ENCODE results near the gene ACKR2. TPM values are rescaled to one million over a fixed set of nuclear protein-coding genes. Genes with fewer than 3 reads are reported as not detected.

Gene ACKR2
- total and polyA plus RNA-seq, 12 donors = 0.15 to 2.1 (median 1.1) TPM

DNA sequence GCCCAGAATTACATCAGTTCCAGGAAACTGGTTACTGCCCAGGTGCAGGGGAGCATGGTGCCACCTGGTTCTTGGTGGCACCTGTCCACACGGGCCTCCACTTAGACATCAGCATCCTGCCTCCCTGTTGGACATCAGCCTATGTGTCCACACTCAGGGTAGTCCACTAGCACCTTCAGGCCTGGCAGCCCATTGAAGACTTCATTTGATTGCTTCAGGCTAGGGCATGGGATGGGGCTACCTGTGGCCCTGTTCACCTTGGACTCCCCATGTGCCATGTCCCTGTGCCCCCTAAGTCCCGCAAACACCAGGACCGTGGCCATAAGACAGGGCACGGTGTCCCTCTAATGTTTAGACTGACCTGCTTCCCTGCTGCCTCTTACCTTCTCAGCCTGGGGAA, 35.6 kb downstream of the ACKR2 start:
- DNase-seq = no peak
- TF ChIP-seq, protein P1, sequence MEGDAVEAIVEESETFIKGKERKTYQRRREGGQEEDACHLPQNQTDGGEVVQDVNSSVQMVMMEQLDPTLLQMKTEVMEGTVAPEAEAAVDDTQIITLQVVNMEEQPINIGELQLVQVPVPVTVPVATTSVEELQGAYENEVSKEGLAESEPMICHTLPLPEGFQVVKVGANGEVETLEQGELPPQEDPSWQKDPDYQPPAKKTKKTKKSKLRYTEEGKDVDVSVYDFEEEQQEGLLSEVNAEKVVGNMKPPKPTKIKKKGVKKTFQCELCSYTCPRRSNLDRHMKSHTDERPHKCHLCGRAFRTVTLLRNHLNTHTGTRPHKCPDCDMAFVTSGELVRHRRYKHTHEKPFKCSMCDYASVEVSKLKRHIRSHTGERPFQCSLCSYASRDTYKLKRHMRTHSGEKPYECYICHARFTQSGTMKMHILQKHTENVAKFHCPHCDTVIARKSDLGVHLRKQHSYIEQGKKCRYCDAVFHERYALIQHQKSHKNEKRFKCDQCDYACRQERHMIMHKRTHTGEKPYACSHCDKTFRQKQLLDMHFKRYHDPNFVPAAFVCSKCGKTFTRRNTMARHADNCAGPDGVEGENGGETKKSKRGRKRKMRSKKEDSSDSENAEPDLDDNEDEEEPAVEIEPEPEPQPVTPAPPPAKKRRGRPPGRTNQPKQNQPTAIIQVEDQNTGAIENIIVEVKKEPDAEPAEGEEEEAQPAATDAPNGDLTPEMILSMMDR (IDR thresholded peaks at IDR 0.05) = no peak
- intact Hi-C loops (cut with DNase I) = no loop called here
- Histone ChIP-seq H3K9me3 (no peaks in the 10 kb centered on the region), H3K27ac (peak overlapping the region in 4 of 10 donors; percentile 26 to 83 (median 52)), H3K36me3 (no peaks in the 10 kb centered on the region), H3K4me3 (no peak overlapping the region), H3K27me3 (no peaks in the 10 kb centered on the region), H3K4me1 (peaks cover 2 to 51% (median 29%) of the 10 kb centered on the region in 9 donors)
- no peak for ATAC-seq
- 79 to 95% methylated on average over 4 of the region's 4 CpGs for WGBS, 2 donors

DNA sequence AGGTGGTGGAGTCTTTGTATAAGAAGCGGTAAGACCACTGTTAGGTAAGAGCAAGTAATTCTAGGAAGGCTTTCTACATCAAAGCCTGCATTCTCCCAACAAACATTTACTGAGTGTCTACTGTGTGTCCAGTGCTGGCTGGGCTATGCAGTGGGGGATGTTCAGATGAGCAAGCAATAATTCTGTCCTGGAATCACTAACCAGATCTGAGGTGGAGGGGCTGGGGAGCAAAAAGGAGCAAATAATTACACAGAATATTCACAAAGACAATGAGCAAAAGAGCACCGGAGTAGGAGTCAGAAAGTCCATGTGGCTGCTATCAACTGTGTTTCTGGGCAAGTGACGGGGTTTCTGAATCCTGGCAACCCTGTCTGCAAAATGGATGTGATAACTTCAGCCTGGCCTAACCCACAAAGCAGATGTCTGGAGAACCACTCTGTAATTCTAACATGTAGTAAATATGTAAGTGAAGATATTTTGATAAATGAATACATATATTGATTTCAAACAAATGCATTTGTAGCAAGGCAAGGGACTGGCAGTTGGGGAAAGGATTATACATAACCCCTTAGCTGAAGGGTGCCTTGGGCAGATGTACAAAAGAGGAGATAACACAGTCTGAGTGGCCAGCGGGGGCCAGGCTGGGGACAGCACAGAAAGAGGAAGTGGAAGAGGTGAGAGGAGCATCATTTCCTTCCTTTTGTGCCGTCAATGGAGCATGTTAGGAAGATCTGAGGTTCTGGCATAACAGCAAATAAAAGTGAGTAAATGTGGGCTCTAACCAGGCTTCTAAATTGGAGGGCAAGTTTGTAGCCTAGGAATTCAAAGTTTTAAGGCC, 37.7 kb downstream of the ACKR2 start:
- no peak overlapping the region for H3K4me3 ChIP-seq
- TF ChIP-seq, protein P1 (IDR thresholded peaks at IDR 0.05) = no peak
- no peaks in the 10 kb centered on the region for H3K36me3 ChIP-seq
- DNase-seq (no peak), ATAC-seq (peak in 7 of 8 donors; percentile 23 to 64 (median 54))
- no peaks in the 10 kb centered on the region for H3K9me3 ChIP-seq
- H3K27ac ChIP-seq = peak overlapping the region in 7 of 10 donors; percentile 8 to 83 (median 61)
- no peaks in the 10 kb centered on the region for H3K27me3 ChIP-seq
- intact Hi-C loops (cut with DNase I) = no loop called here
- H3K4me1 ChIP-seq = peaks cover 2 to 54% (median 29%) of the 10 kb centered on the region in 9 donors
- 33 to 44% methylated on average over 5 of the region's 5 CpGs for WGBS, 2 donors

DNA sequence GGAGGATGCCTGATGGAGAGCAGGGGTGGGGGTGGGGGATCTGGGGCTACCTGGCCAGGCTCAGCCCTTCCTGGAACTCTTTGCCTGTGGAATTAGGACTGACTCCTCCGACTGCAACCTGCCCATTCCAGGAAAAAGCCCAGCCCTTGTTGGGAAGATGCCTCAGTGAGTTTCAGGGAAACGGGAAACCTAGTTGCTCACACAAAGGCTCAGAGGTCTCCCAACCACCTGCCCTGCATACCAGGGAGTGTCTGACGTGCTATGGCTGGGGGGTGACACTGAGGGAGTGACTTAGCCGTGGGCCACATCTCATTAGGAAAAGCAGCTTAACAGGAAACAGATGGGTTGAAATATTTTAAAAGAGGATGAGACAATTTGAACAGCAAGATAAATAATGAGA, 38.5 kb downstream of the ACKR2 start:
- no peak for DNase-seq
- TF ChIP-seq, protein P1 (IDR thresholded peaks at IDR 0.05) = no peak
- H3K9me3 ChIP-seq = no peaks in the 10 kb centered on the region
- 61 to 75% methylated on average over 4 of the region's 4 CpGs for WGBS, 2 donors
- H3K36me3 ChIP-seq = no peaks in the 10 kb centered on the region
- peak overlapping the region in 4 of 10 donors; percentile 58 to 83 (median 68) for H3K27ac ChIP-seq
- H3K27me3 ChIP-seq = no peaks in the 10 kb centered on the region
- H3K4me3 ChIP-seq = no peak overlapping the region
- H3K4me1 ChIP-seq = peaks cover 2 to 51% (median 29%) of the 10 kb centered on the region in 9 donors
- intact Hi-C loops (cut with DNase I) = no loop called here
- ATAC-seq = no peak

DNA sequence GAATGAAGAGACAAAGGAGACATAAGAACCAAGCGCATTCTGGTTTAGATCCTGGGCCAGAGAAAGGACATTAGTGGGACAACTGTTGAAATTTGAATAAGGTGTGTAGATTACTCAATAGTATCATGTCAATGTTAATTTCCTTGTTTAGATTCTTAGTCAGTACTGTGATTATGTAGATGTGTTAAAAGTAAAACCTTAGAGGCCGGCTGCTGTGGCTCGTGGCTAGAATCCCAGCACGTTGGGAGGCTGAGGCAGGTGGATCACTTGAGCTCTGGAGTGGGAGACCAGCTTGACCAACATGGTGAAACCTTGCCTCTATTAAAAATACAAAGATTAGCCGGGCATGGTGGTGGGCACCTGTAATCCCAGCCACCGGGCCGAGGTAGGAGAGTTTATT, 39.8 kb downstream of the ACKR2 start:
- intact Hi-C loops (cut with DNase I) = no loop called here
- Histone ChIP-seq H3K27ac (no peak overlapping the region), H3K27me3 (no peaks in the 10 kb centered on the region), H3K4me1 (peaks cover 2 to 43% (median 21%) of the 10 kb centered on the region in 9 donors), H3K36me3 (no peaks in the 10 kb centered on the region), H3K9me3 (no peaks in the 10 kb centered on the region), H3K4me3 (no peak overlapping the region)
- ATAC-seq (no peak), DNase-seq (no peak)
- WGBS, 2 donors = 96 to 97% methylated on average over 7 of the region's 7 CpGs
- TF ChIP-seq, protein P1 (IDR thresholded peaks at IDR 0.05) = no peak
